Measurements from ENCODE around the gene NAV1.

GRCh38 chr1:201561195-201561564 is 22.3 kb downstream of the NAV1 start:
- no peak for TF ChIP-seq REST (IDR thresholded peaks at IDR 0.05; ENCODE audit: insufficient read depth in 1 of 2, low read depth in 2 of 2, low read length in 2 of 2)
- TF ChIP-seq TAF1 (IDR thresholded peaks at IDR 0.05; ENCODE audit: borderline replicate concordance, insufficient read depth, low read length), result no peak
